HG03064 (cell line): ENCODE results near the gene TK2.
"Not testable (repeated sequence)": the region's sequence is repeated elsewhere in the genome, so short reads cannot be mapped to it uniquely, and the experiment has no call there.

Source experiments
- ATAC-seq: cut with Tn5 transposase; IDR thresholded peaks from one replicate; pipeline ENCODE4 v1.9.1; 2021; ENCODE audit warnings: low read depth; ENCODE audit not compliant: unreplicated experiment

The TK2 gene

GRCh38 chr16:66471264-66471663 lies 78.7 kb downstream of the TK2 start:
- ATAC-seq: no peak

GRCh38 chr16:66470556-66470955 lies 79.4 kb downstream of the TK2 start:
- ATAC-seq: no peak

GRCh38 chr16:66469947-66470546 lies 79.9 kb downstream of the TK2 start:
- no peak for ATAC-seq

- ATAC-seq: no peak
Measured at GRCh38 chr16:66469291-66469946, 80.5 kb downstream of the TK2 start.

- ATAC-seq: no peak
Measured at GRCh38 chr16:66468321-66468965, 81.5 kb downstream of the TK2 start.

GRCh38 chr16:66467611-66468010 lies 82.3 kb downstream of the TK2 start:
- ATAC-seq: no peak

- not testable (repeated sequence) for ATAC-seq
Measured at GRCh38 chr16:66466636-66467035, 83.3 kb downstream of the TK2 start.

GRCh38 chr16:66465946-66466345 lies 84.0 kb downstream of the TK2 start:
- not testable (repeated sequence) for ATAC-seq

- ATAC-seq: no peak
Measured at GRCh38 chr16:66462912-66463311, 87.0 kb downstream of the TK2 start.

- ATAC-seq: no peak
Measured at GRCh38 chr16:66460703-66461102, 89.2 kb downstream of the TK2 start.

- ATAC-seq: no peak
Measured at GRCh38 chr16:66459878-66460277, 90.0 kb downstream of the TK2 start.

GRCh38 chr16:66458853-66459252 lies 91.1 kb downstream of the TK2 start:
- no peak for ATAC-seq

GRCh38 chr16:66458292-66458691 lies 91.6 kb downstream of the TK2 start:
- ATAC-seq: no peak
